Eye (tissue), 1 donor: Measurements from ENCODE around the gene DDAH1.

ENCODE experiments used
- DNase-seq: peaks from one replicate; pipeline ENCODE4 v3.0.0-alpha.2; 2015

DDAH1 gene

DNA sequence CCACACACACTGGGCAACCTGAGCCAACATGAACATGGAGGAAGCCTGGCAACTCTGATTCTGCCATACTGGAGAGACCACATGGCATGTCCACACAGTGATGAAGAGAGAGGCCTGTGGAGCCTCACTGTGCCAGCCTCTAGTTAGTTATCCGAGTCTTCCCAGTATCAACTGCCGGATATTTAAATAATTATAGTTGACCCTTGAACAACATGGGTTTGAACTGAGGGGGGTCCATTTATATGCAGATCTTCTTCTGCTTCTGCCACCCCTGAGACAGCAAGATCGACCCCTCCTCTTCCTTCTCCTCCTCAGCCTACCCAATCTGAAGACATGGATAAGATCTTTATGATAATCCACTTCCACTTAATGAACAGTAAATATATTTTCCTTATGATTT, 27.8 kb downstream of the DDAH1 start:
- DNase-seq = no peak

- DNase-seq = no peak
Measured at GRCh38 chr1:85433096-85433495, 31.9 kb downstream of the DDAH1 start.

- no peak for DNase-seq
Measured at GRCh38 chr1:85428471-85429089, 36.4 kb downstream of the DDAH1 start.

DNA sequence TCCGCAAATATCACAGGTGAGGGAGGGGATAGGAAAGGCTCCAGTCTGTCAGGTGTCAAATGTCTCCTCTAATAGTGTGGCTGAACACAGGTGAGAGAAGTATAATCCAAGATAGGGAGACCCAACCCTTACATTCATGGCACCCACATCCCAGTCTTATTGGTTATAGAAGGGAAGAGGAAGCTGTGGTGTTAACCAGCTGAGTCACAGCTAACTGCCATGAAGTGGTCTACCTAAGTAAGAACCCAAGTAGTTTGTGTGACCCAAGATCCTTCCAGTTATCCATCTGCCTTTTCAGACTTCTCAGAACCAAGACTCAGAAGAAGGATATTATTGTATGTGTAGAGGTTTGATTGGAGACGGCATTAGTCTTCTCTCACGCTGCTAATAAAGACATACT, 37.1 kb downstream of the DDAH1 start:
- no peak for DNase-seq

DNA sequence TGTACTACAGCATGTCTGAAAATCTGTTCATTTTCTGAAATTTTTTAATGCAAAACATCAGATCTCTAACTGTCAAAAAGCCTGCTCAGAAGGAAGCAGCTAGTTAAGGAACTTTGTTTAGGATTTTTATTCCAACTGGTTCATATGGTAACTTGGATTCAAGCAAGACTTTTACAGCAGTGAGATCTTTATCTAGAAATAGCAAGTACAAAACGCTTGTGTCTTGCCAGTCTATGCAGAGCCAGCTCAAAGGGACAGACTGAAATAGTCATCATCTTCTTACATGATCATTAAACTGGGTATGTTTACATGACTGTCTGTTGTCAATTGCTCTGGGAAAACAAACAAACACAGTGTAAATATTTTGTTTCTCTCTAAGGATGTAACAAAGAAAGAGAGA, 37.6 kb downstream of the DDAH1 start:
- no peak for DNase-seq

- DNase-seq = no peak
Measured at GRCh38 chr1:85421179-85421578, 43.8 kb downstream of the DDAH1 start.

DNA sequence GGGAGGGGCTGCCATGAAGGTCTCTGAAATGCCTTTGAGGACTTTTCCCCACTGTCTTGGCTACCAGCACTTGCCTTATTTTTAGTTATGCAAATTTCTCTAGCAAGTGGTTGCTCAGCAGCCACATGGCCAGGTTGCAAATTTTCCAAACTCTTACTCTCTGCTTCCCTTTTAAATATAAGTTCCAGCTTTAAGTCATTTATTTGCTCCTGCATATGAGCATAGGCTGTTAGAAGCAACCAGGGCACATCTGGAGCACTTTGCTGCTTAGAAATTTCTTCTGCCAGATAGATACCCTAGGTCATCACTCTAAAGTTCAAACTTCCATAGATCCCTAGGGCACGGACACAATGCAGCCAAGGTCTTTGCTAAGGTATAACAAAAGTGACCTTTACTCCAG, 44.8 kb downstream of the DDAH1 start:
- DNase-seq = no peak

DNA sequence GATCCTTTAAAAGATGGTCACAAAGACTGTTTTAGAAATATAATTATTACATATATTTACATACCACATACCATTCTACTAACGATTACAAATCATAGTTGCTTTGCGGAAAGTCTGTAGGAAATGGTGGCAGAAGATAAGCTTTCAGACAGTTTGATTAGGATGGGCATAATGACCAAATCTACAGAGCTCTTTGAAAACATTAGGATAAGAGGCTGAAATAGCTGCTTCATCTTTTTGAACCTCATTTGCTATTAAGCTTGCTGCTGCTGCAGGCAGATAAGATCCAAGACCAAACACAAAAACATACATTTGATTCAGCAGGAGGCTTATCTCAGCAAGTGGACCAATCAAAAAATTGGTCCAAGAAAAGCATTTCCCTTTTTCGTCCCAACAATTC, 47.1 kb downstream of the DDAH1 start:
- no peak for DNase-seq

- no peak for DNase-seq
Measured at GRCh38 chr1:85417017-85417416, 47.9 kb downstream of the DDAH1 start.

- DNase-seq = no peak
Measured at GRCh38 chr1:85413169-85413568, 51.8 kb downstream of the DDAH1 start.

DNA sequence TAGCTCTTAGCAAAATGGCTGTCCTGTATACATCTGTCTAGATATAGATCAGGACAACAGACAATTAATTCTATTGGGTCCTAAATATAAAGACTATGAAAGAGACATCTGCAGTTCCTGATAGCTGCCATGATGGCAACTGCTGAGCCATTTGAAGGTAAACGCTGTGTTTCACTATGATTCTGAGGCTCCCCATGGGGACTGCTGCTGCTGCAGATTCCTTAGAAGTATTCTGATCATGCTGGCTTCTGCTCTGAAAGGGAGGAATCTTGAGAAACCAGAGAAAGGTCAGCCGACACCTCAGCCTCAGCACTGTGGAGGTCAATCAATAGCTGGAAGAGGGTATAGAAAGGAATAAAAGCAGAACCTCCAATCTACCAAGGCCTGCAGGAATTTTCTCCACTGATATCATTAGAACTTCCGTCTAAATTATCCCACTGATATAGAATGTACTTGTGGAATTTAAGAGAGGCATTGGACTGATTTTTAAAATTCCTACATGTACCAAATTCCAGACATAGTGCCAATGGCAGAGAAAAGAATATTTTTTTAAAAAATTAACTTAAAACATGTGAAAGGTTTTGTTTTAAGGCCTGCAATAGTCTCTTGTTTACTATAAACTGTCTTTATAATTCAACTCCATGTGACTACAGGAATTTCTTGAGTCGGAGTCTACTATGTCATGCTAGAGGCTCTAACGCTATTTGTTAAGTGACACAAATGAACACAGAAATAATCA, 53.2 kb downstream of the DDAH1 start:
- no peak for DNase-seq

- DNase-seq = no peak
Measured at GRCh38 chr1:85409516-85409915, 55.4 kb downstream of the DDAH1 start.

- no peak for DNase-seq
Measured at GRCh38 chr1:85407746-85408377, 57.1 kb downstream of the DDAH1 start.

- peak; percentile 77 for DNase-seq
Measured at GRCh38 chr1:85406887-85407533, 57.9 kb downstream of the DDAH1 start.

GRCh38 chr1:85406081-85406480, 58.9 kb downstream of the DDAH1 start:
- no peak for DNase-seq

DNA sequence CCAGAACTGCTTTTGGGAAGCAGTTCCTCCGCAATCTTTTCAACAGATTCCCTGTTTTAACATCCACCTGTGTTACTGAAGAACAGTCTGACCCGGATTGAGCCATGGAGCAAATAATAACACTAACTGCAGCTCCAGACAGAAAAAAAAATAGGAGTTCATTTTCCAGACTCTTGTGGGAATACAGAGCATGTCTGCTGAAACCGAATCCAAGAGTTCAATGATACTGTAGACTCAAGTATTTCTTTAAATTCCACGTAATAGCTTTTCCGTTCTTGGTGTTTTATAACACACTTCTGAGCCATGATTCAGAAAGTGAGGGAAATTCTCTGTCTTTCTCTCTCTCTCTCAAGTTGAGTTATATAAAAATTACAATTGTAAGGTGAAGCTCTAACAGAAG, 60.6 kb downstream of the DDAH1 start:
- DNase-seq = no peak

DNA sequence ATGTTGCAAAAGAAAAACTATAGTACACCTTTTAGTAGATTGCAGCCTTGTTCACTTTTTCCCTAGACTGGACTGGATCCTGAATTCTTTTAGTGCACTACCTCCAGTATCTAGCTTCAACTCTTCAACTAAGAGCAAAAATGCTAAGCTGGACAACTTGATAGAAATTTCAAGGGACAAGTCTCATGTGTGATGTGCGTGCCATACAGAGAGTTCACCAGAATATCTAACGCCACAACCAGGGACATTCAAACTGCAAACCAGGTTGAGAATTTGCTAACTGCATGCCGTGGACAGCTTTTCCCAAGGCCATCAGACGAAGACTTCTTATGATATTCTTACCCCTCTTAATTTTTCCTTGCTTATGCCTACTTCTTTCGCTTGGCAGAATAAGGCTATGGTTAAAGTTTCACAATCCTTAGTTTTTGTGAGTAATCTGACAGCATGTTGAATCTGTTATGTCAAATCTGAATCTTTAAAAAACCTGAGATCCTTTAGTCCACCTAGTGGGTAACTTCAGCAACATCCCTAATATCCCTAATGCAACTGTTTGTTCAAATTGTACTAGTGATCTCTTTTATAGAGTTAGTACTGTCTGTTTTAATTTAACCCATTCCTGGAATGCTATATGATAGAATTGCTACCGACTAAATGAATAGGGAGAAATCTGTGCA, 66.4 kb downstream of the DDAH1 start:
- no peak for DNase-seq

- DNase-seq = peak; percentile 24
Measured at GRCh38 chr1:85397490-85398032, 67.4 kb downstream of the DDAH1 start.

GRCh38 chr1:85396194-85396593, 68.8 kb downstream of the DDAH1 start:
- DNase-seq = no peak

GRCh38 chr1:85394130-85394529, 70.8 kb downstream of the DDAH1 start:
- no peak for DNase-seq

DNA sequence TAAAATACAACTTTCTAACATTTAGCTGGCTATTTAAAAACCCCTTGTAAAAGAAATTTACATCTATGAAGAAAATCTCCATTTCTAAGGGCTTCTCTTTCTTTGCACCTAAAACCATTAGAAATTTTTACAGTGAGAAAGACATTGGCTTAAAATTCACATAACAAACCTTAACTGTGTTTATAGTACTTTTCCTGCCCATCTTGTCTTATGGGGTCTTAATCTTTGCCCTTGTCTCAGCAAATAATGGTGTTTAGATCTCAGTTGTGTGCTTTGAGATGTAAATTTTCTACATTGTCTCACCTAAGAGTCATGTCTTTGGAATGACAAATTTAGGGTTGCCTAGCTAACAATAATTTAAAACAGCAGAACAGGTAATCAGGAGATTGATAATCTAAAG, 71.5 kb downstream of the DDAH1 start:
- no peak for DNase-seq

- no peak for DNase-seq
Measured at GRCh38 chr1:85388416-85388815, 76.5 kb downstream of the DDAH1 start.

- no peak for DNase-seq
Measured at GRCh38 chr1:85387781-85388180, 77.2 kb downstream of the DDAH1 start.
